Loucy (cell line): ENCODE measurements around the gene PMM1.

Experiments used
- H2AFZ ChIP-seq: fragments of 200-600 bp; sonication (generic); 2 replicates; pipeline ENCODE4 v1.6.0; 2016; ENCODE audit warnings: antibody characterized with exemption, mild to moderate bottlenecking, low read length, moderate library complexity
- H3F3A ChIP-seq: fragments of 200-600 bp; 2 replicates; pipeline ENCODE4 v1.6.0; 2016; ENCODE audit warnings: antibody characterized with exemption, low read depth, mild to moderate bottlenecking
- H3K27me3 ChIP-seq: fragments of 200-600 bp; sonication (generic); 2 replicates; pipeline ENCODE4 v1.6.1; 2014; ENCODE audit warnings: low read length, mild to moderate bottlenecking; ENCODE audit not compliant: insufficient read depth, poor library complexity, severe bottlenecking
- H3K36me3 ChIP-seq: fragments of 200-600 bp; sonication (generic); 2 replicates; pipeline ENCODE4 v1.6.1; 2016; ENCODE audit warnings: low read length; ENCODE audit not compliant: insufficient read depth
- H3K4me1 ChIP-seq: fragments of 200-600 bp; sonication (generic); 2 replicates; pipeline ENCODE4 v1.5.1; 2014; ENCODE audit warnings: low read length, mild to moderate bottlenecking; ENCODE audit not compliant: insufficient read depth, poor library complexity, severe bottlenecking
- H3K4me2 ChIP-seq: fragments of 200-600 bp; sonication (generic); 2 replicates; pipeline ENCODE4 v1.6.0; 2014; ENCODE audit warnings: antibody characterized with exemption, low read length, low read depth, mild to moderate bottlenecking; ENCODE audit not compliant: poor library complexity, severe bottlenecking
- H3K4me3 ChIP-seq: fragments of 200-600 bp; sonication (generic); 2 replicates; pipeline ENCODE4 v1.5.1; 2014; ENCODE audit warnings: low read length, mild to moderate bottlenecking, mixed read lengths; ENCODE audit not compliant: poor library complexity, severe bottlenecking
- H3K79me2 ChIP-seq: fragments of 200-600 bp; sonication (generic); 2 replicates; pipeline ENCODE4 v1.6.1; 2014; ENCODE audit warnings: low read length; ENCODE audit not compliant: insufficient read depth
- H3K9ac ChIP-seq: fragments of 200-600 bp; sonication (generic); 2 replicates; pipeline ENCODE4 v1.6.0; 2014; ENCODE audit warnings: mild to moderate bottlenecking, low read depth, low read length, moderate library complexity; ENCODE audit not compliant: poor library complexity, severe bottlenecking
- H3K9me2 ChIP-seq: fragments of 200-600 bp; sonication (generic); replicated peaks from 2 replicates; pipeline ENCODE4 v1.6.1; 2016; ENCODE audit warnings: low read depth, low read length, mixed read lengths
- H3K9me3 ChIP-seq: fragments of 200-600 bp; sonication (generic); 2 replicates; pipeline ENCODE4 v1.6.1; 2014; ENCODE audit warnings: mild to moderate bottlenecking, antibody characterized with exemption, low read length, low read depth; ENCODE audit not compliant: insufficient read depth
- H4K20me1 ChIP-seq: fragments of 200-600 bp; sonication (generic); 2 replicates; pipeline ENCODE4 v1.6.0; 2014; ENCODE audit warnings: antibody characterized with exemption, low read length, mild to moderate bottlenecking; ENCODE audit not compliant: insufficient read depth, poor library complexity, severe bottlenecking
- EZH2phosphoT487 ChIP-seq: fragments of 200-600 bp; IDR thresholded peaks from 2 replicates; pipeline ENCODE4 v1.6.1; 2018; ENCODE audit warnings: antibody characterized with exemption, mild to moderate bottlenecking, moderate library complexity, borderline replicate concordance
- TF ChIP-seq, protein P1 (sequence below): fragments of 200-600 bp; sonication (generic); conservative IDR thresholded peaks from 2 replicates; pipeline ENCODE4 v1.5.1; 2014; ENCODE audit warnings: mild to moderate bottlenecking, antibody characterized with exemption, low read length

The PMM1 gene

DNA sequence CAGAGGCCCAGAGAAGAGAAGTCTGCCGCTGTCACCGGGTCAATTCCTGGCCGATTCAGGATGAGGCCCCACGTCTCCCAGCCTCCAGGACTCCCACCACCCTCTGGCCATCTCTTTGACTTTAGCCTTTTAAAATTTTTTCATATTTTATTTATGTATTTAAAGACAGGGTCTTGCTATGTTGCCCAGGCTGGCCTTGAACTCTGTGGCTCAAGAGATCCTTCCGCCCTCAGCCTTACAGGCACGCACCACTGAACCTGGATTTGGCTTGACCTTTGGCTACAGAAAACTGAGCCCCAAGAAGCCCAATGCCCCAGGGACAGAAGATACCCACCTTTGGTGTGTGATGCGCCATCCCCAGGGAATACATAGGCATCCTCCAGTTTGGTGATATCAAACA lies 49.3 kb downstream of the PMM1 start:
- Histone ChIP-seq H3K4me1 (peaks cover 25% of the 10 kb centered on the region), H3K9me2 (no peaks in the 10 kb centered on the region), H2AFZ (no peak overlapping the region), H3K79me2 (peaks cover 38% of the 10 kb centered on the region), H4K20me1 (peaks cover 13% of the 10 kb centered on the region), H3K36me3 (no peaks in the 10 kb centered on the region), H3K4me2 (peak overlapping the region; percentile 90), H3K9me3 (no peaks in the 10 kb centered on the region), H3K27me3 (no peaks in the 10 kb centered on the region), H3K9ac (peak overlapping the region; percentile 34), H3F3A (no peaks in the 10 kb centered on the region), H3K4me3 (peak overlapping the region; percentile 26)
- TF ChIP-seq, protein P1, sequence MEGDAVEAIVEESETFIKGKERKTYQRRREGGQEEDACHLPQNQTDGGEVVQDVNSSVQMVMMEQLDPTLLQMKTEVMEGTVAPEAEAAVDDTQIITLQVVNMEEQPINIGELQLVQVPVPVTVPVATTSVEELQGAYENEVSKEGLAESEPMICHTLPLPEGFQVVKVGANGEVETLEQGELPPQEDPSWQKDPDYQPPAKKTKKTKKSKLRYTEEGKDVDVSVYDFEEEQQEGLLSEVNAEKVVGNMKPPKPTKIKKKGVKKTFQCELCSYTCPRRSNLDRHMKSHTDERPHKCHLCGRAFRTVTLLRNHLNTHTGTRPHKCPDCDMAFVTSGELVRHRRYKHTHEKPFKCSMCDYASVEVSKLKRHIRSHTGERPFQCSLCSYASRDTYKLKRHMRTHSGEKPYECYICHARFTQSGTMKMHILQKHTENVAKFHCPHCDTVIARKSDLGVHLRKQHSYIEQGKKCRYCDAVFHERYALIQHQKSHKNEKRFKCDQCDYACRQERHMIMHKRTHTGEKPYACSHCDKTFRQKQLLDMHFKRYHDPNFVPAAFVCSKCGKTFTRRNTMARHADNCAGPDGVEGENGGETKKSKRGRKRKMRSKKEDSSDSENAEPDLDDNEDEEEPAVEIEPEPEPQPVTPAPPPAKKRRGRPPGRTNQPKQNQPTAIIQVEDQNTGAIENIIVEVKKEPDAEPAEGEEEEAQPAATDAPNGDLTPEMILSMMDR = no peak
- no peak for TF ChIP-seq EZH2phosphoT487

DNA sequence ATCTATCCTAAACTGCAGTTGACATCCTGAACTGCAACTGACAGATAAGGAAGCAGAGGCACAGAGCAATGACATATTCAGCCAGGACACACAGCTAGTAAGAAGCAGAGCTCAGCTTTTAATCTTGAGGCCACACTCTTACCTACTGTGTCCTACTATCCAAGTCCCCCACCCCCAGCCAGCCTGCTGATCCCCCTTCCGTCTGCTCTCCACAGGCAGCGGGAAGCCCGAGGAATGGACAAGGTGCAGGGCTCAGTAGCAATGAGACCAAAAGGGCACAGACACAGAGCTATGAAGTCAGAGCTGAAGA lies 49.7 kb downstream of the PMM1 start:
- no peaks in the 10 kb centered on the region for H3K9me2 ChIP-seq
- H3K27me3 ChIP-seq = no peaks in the 10 kb centered on the region
- TF ChIP-seq EZH2phosphoT487 = no peak
- TF ChIP-seq, protein P1 = no peak
- H3F3A ChIP-seq = no peaks in the 10 kb centered on the region
- peak overlapping the region; percentile 90 for H3K4me2 ChIP-seq
- H3K36me3 ChIP-seq = no peaks in the 10 kb centered on the region
- no peak overlapping the region for H3K9ac ChIP-seq
- peaks cover 24% of the 10 kb centered on the region for H3K4me1 ChIP-seq
- no peak overlapping the region for H2AFZ ChIP-seq
- H3K9me3 ChIP-seq = no peaks in the 10 kb centered on the region
- peaks cover 13% of the 10 kb centered on the region for H4K20me1 ChIP-seq
- H3K79me2 ChIP-seq = peaks cover 38% of the 10 kb centered on the region
- no peak overlapping the region for H3K4me3 ChIP-seq

DNA sequence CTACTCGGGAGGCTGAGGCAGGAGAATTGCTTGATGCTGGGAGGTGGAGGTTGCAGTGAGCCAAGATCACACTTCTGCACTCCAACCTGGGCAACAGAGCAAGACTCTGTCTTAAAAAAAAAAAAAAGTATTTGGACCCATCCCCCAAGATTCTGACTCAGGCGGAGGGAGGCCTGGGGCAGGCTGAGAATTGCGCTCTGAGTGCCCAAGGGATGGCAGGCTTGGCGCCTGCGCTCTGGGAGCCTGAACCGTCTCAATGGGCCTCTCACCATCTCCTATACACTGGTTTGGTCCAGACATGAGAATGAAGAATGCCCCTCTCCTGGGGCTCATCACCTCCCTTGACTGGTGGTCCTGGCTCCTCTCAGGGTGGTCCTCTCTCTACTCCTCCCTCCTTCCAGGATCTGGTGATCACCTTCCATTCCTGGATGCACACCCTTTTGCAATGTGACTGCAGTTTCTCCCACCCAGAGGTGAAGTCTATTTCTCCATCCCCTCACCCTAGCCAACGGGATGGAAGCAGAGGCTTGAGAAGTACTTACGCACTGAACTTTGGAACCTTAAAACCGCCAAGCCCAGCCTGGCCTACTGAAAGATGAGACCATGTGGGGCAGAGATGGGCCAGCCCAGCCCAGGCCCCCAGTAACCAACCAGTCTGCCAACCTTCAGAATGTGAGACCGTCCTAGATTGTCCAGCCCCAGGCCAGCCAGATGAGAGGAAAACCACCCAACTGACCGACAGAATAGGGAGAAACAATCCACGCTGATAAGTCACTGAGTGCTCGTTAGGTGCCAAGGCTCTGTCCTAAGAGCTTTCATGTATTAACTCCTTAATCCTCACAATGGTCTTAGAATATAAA lies 50.3 kb downstream of the PMM1 start:
- Histone ChIP-seq H4K20me1 (peaks cover 13% of the 10 kb centered on the region), H3K4me1 (peaks cover 20% of the 10 kb centered on the region), H3K4me2 (no peak overlapping the region), H3K27me3 (no peaks in the 10 kb centered on the region), H3K9me3 (no peaks in the 10 kb centered on the region), H2AFZ (no peak overlapping the region), H3K9me2 (no peaks in the 10 kb centered on the region), H3F3A (no peaks in the 10 kb centered on the region), H3K36me3 (no peaks in the 10 kb centered on the region), H3K79me2 (peaks cover 38% of the 10 kb centered on the region), H3K9ac (no peak overlapping the region), H3K4me3 (no peak overlapping the region)
- no peak for TF ChIP-seq EZH2phosphoT487
- TF ChIP-seq, protein P1 = no peak
